ENCODE results near the gene FNDC3B.

Gene FNDC3B

GRCh38 chr3:172142864-172143451, 103.6 kb downstream of the FNDC3B start:
- DNase-seq = no peak
- intact Hi-C loops (cut with DNase I) = no loop called here

GRCh38 chr3:172143739-172144497, 104.5 kb downstream of the FNDC3B start:
- intact Hi-C loops (cut with DNase I) = no loop called here

GRCh38 chr3:172144601-172145000, 105.2 kb downstream of the FNDC3B start:
- intact Hi-C loops (cut with DNase I) = no loop called here

More at GRCh38 chr3:172143739-172144497, 104.5 kb downstream of the FNDC3B start:
- DNase-seq = no peak

GRCh38 chr3:172145031-172145686, 105.8 kb downstream of the FNDC3B start:
- DNase-seq = no peak
- intact Hi-C loops (cut with DNase I) = no loop called here

More at GRCh38 chr3:172144601-172145000, 105.2 kb downstream of the FNDC3B start:
- no peak for DNase-seq

GRCh38 chr3:172146349-172146748, 107.0 kb downstream of the FNDC3B start:
- intact Hi-C loops (cut with DNase I) = no loop called here
- DNase-seq = no peak

- no peak for DNase-seq
- intact Hi-C loops (cut with DNase I) = no loop called here
These were observed 107.9 kb downstream of the FNDC3B start for GRCh38 chr3:172147113-172147818.

GRCh38 chr3:172148241-172148640, 108.9 kb downstream of the FNDC3B start:
- intact Hi-C loops (cut with DNase I) = no loop called here
- no peak for DNase-seq

- intact Hi-C loops (cut with DNase I) = no loop called here
- DNase-seq = no peak
These were observed 109.6 kb downstream of the FNDC3B start for GRCh38 chr3:172148702-172149565.

GRCh38 chr3:172150268-172150667, 110.9 kb downstream of the FNDC3B start:
- intact Hi-C loops (cut with DNase I) = no loop called here
- DNase-seq = no peak

GRCh38 chr3:172150913-172151650, 111.7 kb downstream of the FNDC3B start:
- intact Hi-C loops (cut with DNase I) = no loop called here
- no peak for DNase-seq

GRCh38 chr3:172151651-172152649, 112.6 kb downstream of the FNDC3B start:
- DNase-seq = no peak
- intact Hi-C loops (cut with DNase I) = no loop called here

GRCh38 chr3:172152874-172153273, 113.5 kb downstream of the FNDC3B start:
- DNase-seq = no peak
- intact Hi-C loops (cut with DNase I) = no loop called here

GRCh38 chr3:172153335-172153861, 114.0 kb downstream of the FNDC3B start:
- intact Hi-C loops (cut with DNase I) = no loop called here
- DNase-seq = peak; percentile 26 to 93 (median 62)

GRCh38 chr3:172154768-172155664, 115.6 kb downstream of the FNDC3B start:
- intact Hi-C loops (cut with DNase I) = no loop called here
- no peak for DNase-seq

GRCh38 chr3:172155897-172156585, 116.7 kb downstream of the FNDC3B start:
- no peak for DNase-seq
- intact Hi-C loops (cut with DNase I) = no loop called here

- DNase-seq = no peak
- intact Hi-C loops (cut with DNase I) = no loop called here
These were observed 117.2 kb downstream of the FNDC3B start for GRCh38 chr3:172156586-172156955.

All from posterior cingulate gyrus (tissue), 11 donors.